HepG2 (cell line): ENCODE measurements around the gene OGFR. TPM values are rescaled to one million over a fixed set of nuclear protein-coding genes. Genes with fewer than 3 reads are reported as not detected.

Experiments used
- DMAP1 ChIP-seq: IDR thresholded peaks from 2 replicates; pipeline ENCODE4 v1.6.1; 2016
- FOXJ3 ChIP-seq: sonication (generic); formaldehyde crosslinking; IDR thresholded peaks from 2 replicates; pipeline ENCODE4 v1.4.0; 2020; ENCODE audit warnings: missing genetic modification reagents, mild to moderate bottlenecking, borderline replicate concordance
- PRMT3 ChIP-seq: sonication (generic); formaldehyde crosslinking; IDR thresholded peaks from 2 replicates; pipeline ENCODE4 v1.8.1; 2022; ENCODE audit warnings: low read depth, mild to moderate bottlenecking, moderate library complexity, missing genetic modification reagents, borderline replicate concordance
- TOE1 ChIP-seq: sonication (generic); formaldehyde crosslinking; IDR thresholded peaks from 2 replicates; pipeline ENCODE4 v1.4.0; 2020; ENCODE audit warnings: mild to moderate bottlenecking, missing genetic modification reagents
- ZBTB3 ChIP-seq: sonication (generic); formaldehyde crosslinking; IDR thresholded peaks from 2 replicates; pipeline ENCODE4 v1.4.0; 2020; ENCODE audit warnings: low read depth, mild to moderate bottlenecking, moderate library complexity, missing genetic modification reagents, borderline replicate concordance
- ZFAT ChIP-seq: sonication (generic); formaldehyde crosslinking; conservative IDR thresholded peaks from 2 replicates; pipeline ENCODE4 v1.8.1; 2023; ENCODE audit warnings: missing genetic modification reagents, inconsistent platforms
- ZNF703 ChIP-seq: sonication (generic); formaldehyde crosslinking; IDR thresholded peaks from 2 replicates; pipeline ENCODE4 v1.5.1; 2020; ENCODE audit warnings: missing genetic modification reagents, mild to moderate bottlenecking, moderate library complexity, borderline replicate concordance
- polyA plus RNA-seq, 8 experiments: library from polyadenylated mRNA; depleted of rRNA in 3 of 8; stranded (reverse) in 7 of 8; unstranded in 1 of 8; fragments of >200 nt; fragmentation: Illumina TruSeq in 4 of 8; extraction: Trizol in 4 of 8; gene quantifications; 2 replicates each; pipeline versions ENCODE4 v1.2.1 to v1.2.3, GENCODE V29; 2011 to 2016; ENCODE audit warnings: low read depth in 4 of 8, missing spikeins in 1 of 8, mixed read lengths in 1 of 8; ENCODE audit not compliant: insufficient read depth in 1 of 8
- total RNA-seq, 5 experiments: library from RNA; depleted of rRNA; stranded (reverse); fragments of >200 nt; fragmentation: Illumina TruSeq; extraction: Trizol; gene quantifications; 2 replicates each; pipeline ENCODE4 v1.2.3, GENCODE V29; 2016; ENCODE audit warnings: low read depth in 1 of 5
- TF ChIP-seq, protein P1 (sequence below): sonication (generic); formaldehyde crosslinking; IDR thresholded peaks from 2 replicates; pipeline ENCODE4 v1.4.0; 2020; ENCODE audit warnings: mild to moderate bottlenecking, missing genetic modification reagents
- TF ChIP-seq, protein P2 (sequence below): sonication (generic); formaldehyde crosslinking; IDR thresholded peaks from 2 replicates; pipeline ENCODE4 v1.5.1; 2020; ENCODE audit warnings: missing genetic modification reagents, mild to moderate bottlenecking, borderline replicate concordance
- TF ChIP-seq, protein P3 (sequence below): sonication (generic); formaldehyde crosslinking; IDR thresholded peaks from 2 replicates; pipeline ENCODE4 v1.8.0; 2022; ENCODE audit warnings: low read depth, missing genetic modification reagents
- TF ChIP-seq, protein P4 (sequence below), 2 experiments: sonication (generic) in 1 of 2; formaldehyde crosslinking in 1 of 2; IDR thresholded peaks; 2 replicates each; pipeline versions ENCODE4 v1.4.0 to v1.6.1; 2016 to 2020; ENCODE audit warnings: borderline replicate concordance in 1 of 2, low read depth in 1 of 2, mild to moderate bottlenecking in 1 of 2, missing genetic modification reagents in 1 of 2
- TF ChIP-seq, protein P5 (sequence below): sonication (generic); formaldehyde crosslinking; IDR thresholded peaks from 2 replicates; pipeline ENCODE4 v1.4.0; 2020; ENCODE audit warnings: mild to moderate bottlenecking, missing genetic modification reagents
- TF ChIP-seq, protein P6 (sequence below): fragments of 450-650 bp; IDR thresholded peaks from 2 replicates; pipeline ENCODE4 v1.6.1; 2017; ENCODE audit warnings: mild to moderate bottlenecking

Gene OGFR
- total and polyA plus RNA-seq, 2 of the 13 experiments (the other 11 are each of a cell fraction or from before 2014, with no cell fraction given): 47.7 to 81.8 TPM

DNA sequence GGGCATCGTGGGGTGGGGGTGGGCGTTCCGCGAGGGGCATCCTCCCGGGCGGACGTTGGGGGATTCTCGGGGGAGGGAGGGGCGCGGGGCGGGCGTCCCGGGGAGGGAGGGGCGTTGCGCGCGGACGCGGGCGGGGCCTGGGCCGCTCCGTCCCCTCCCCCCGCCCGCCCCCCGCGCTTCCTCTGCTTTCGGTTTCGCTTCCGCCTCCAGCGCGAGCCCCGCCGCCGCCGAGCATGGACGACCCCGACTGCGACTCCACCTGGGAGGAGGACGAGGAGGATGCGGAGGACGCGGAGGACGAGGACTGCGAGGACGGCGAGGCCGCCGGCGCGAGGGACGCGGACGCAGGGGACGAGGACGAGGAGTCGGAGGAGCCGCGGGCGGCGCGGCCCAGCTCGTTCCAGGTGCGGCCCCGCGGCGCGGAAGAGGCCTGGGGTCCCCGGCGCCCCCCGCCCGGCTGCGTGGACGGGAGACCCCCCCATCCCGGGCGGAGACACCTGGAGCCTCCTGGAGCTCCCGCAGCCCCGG lies at the start of gene OGFR (continued):
- TF ChIP-seq, protein P1, sequence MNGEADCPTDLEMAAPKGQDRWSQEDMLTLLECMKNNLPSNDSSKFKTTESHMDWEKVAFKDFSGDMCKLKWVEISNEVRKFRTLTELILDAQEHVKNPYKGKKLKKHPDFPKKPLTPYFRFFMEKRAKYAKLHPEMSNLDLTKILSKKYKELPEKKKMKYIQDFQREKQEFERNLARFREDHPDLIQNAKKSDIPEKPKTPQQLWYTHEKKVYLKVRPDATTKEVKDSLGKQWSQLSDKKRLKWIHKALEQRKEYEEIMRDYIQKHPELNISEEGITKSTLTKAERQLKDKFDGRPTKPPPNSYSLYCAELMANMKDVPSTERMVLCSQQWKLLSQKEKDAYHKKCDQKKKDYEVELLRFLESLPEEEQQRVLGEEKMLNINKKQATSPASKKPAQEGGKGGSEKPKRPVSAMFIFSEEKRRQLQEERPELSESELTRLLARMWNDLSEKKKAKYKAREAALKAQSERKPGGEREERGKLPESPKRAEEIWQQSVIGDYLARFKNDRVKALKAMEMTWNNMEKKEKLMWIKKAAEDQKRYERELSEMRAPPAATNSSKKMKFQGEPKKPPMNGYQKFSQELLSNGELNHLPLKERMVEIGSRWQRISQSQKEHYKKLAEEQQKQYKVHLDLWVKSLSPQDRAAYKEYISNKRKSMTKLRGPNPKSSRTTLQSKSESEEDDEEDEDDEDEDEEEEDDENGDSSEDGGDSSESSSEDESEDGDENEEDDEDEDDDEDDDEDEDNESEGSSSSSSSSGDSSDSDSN (CRISPR knock-in tag): peak; percentile 51
- TF ChIP-seq, protein P2, sequence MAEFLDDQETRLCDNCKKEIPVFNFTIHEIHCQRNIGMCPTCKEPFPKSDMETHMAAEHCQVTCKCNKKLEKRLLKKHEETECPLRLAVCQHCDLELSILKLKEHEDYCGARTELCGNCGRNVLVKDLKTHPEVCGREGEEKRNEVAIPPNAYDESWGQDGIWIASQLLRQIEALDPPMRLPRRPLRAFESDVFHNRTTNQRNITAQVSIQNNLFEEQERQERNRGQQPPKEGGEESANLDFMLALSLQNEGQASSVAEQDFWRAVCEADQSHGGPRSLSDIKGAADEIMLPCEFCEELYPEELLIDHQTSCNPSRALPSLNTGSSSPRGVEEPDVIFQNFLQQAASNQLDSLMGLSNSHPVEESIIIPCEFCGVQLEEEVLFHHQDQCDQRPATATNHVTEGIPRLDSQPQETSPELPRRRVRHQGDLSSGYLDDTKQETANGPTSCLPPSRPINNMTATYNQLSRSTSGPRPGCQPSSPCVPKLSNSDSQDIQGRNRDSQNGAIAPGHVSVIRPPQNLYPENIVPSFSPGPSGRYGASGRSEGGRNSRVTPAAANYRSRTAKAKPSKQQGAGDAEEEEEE (CRISPR knock-in tag): no peak
- TF ChIP-seq ZFAT (CRISPR knock-in tag) (no peak), TOE1 (CRISPR knock-in tag) (no peak), PRMT3 (CRISPR knock-in tag) (no peak), ZNF703 (CRISPR knock-in tag) (no peak), FOXJ3 (no peak), ZBTB3 (CRISPR knock-in tag) (0 out of 2 replicates have a peak, but pooled peaks have one; percentile 54), DMAP1 (CRISPR knock-in tag) (no peak; the same call in 1 of the 2 replicates)
- TF ChIP-seq, protein P3, sequence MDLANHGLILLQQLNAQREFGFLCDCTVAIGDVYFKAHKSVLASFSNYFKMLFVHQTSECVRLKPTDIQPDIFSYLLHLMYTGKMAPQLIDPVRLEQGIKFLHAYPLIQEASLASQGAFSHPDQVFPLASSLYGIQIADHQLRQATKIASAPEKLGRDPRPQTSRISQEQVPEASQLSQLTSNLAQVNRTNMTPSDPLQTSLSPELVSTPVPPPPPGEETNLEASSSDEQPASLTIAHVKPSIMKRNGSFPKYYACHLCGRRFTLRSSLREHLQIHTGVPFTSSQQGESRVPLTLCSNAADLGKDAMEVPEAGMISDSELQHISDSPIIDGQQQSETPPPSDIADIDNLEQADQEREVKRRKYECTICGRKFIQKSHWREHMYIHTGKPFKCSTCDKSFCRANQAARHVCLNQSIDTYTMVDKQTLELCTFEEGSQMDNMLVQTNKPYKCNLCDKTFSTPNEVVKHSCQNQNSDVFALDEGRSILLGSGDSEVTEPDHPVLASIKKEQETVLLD (CRISPR knock-in tag): peak; percentile 83
- TF ChIP-seq, protein P4, sequence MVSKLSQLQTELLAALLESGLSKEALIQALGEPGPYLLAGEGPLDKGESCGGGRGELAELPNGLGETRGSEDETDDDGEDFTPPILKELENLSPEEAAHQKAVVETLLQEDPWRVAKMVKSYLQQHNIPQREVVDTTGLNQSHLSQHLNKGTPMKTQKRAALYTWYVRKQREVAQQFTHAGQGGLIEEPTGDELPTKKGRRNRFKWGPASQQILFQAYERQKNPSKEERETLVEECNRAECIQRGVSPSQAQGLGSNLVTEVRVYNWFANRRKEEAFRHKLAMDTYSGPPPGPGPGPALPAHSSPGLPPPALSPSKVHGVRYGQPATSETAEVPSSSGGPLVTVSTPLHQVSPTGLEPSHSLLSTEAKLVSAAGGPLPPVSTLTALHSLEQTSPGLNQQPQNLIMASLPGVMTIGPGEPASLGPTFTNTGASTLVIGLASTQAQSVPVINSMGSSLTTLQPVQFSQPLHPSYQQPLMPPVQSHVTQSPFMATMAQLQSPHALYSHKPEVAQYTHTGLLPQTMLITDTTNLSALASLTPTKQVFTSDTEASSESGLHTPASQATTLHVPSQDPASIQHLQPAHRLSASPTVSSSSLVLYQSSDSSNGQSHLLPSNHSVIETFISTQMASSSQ (IDR thresholded peaks at IDR 0.05; ENCODE audit: low read depth): no peak
- TF ChIP-seq, protein P4 (CRISPR knock-in tag; IDR thresholded peaks at IDR 0.05; ENCODE audit: borderline replicate concordance): peak; percentile 41; the same call in 1 of the 2 replicates
- TF ChIP-seq, protein P5, sequence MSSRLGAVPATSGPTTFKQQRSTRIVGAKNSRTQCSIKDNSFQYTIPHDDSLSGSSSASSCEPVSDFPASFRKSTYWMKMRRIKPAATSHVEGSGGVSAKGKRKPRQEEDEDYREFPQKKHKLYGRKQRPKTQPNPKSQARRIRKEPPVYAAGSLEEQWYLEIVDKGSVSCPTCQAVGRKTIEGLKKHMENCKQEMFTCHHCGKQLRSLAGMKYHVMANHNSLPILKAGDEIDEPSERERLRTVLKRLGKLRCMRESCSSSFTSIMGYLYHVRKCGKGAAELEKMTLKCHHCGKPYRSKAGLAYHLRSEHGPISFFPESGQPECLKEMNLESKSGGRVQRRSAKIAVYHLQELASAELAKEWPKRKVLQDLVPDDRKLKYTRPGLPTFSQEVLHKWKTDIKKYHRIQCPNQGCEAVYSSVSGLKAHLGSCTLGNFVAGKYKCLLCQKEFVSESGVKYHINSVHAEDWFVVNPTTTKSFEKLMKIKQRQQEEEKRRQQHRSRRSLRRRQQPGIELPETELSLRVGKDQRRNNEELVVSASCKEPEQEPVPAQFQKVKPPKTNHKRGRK (CRISPR knock-in tag): no peak
- TF ChIP-seq, protein P6, sequence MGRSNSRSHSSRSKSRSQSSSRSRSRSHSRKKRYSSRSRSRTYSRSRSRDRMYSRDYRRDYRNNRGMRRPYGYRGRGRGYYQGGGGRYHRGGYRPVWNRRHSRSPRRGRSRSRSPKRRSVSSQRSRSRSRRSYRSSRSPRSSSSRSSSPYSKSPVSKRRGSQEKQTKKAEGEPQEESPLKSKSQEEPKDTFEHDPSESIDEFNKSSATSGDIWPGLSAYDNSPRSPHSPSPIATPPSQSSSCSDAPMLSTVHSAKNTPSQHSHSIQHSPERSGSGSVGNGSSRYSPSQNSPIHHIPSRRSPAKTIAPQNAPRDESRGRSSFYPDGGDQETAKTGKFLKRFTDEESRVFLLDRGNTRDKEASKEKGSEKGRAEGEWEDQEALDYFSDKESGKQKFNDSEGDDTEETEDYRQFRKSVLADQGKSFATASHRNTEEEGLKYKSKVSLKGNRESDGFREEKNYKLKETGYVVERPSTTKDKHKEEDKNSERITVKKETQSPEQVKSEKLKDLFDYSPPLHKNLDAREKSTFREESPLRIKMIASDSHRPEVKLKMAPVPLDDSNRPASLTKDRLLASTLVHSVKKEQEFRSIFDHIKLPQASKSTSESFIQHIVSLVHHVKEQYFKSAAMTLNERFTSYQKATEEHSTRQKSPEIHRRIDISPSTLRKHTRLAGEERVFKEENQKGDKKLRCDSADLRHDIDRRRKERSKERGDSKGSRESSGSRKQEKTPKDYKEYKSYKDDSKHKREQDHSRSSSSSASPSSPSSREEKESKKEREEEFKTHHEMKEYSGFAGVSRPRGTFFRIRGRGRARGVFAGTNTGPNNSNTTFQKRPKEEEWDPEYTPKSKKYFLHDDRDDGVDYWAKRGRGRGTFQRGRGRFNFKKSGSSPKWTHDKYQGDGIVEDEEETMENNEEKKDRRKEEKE: no peak
